NCI-H2196 treated with DMSO at 0.1 percent for 48 hours (cell line): ENCODE data around the gene OR2Y1.
"Not testable (repeated sequence)": the region's sequence is repeated elsewhere in the genome, so short reads cannot be mapped to it uniquely, and the experiment has no call there.

Source experiments
- DNase-seq: peaks from one replicate; lab custom pipeline; 2025; ENCODE audit not compliant: unreplicated experiment; lab: John Stamatoyannopoulos, UW

Gene OR2Y1

DNA sequence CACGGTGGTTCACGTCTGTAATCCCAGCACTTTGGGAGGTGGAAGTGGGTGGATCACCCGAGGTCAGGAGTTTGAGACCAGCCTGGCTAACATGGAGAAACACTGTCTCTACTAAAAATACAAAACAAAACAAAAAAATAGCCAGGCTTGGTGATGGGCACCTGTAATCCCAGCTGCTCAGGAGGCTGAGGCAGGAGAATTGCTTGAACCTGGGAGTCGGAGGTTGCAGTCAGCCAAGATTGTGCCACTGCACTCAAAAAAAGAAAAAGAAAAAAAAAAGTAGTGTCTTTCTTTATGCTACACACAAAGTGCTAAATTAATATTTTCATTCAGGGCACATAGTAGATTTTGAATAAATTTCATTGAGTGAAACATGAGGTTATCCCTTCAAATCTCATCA lies 1.1 kb upstream of the OR2Y1 start:
- DNase-seq = not testable (repeated sequence)

DNA sequence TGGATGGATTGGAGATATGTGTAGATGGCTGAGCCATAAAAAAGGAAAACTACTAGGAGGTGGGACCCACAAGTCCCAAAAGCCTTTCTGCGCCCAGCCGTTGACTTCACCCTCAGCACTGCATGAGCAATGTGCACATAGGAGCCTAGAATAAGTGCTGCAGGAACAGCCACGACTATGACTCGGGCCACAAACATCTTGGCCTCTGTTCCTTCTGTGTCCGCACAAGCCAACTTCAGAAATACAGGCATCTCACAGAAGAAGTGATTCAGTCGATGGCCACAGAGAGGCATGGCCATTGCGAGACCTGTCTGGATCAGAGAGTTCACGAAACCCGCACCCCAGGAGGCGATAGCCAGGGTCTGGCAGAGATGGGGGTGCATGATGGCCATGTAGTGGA lies 587 bp downstream of the OR2Y1 start:
- DNase-seq = no peak

GRCh38 chr5:180736536-180736935 lies 3.3 kb downstream of the OR2Y1 start:
- no peak for DNase-seq

GRCh38 chr5:180724944-180725343 lies 14.9 kb downstream of the OR2Y1 start:
- DNase-seq = no peak

- no peak for DNase-seq
These were observed 15.9 kb downstream of the OR2Y1 start for GRCh38 chr5:180723936-180724335.

GRCh38 chr5:180720486-180720885 lies 19.4 kb downstream of the OR2Y1 start:
- DNase-seq = no peak

GRCh38 chr5:180719781-180720180 lies 20.1 kb downstream of the OR2Y1 start:
- DNase-seq = no peak

DNA sequence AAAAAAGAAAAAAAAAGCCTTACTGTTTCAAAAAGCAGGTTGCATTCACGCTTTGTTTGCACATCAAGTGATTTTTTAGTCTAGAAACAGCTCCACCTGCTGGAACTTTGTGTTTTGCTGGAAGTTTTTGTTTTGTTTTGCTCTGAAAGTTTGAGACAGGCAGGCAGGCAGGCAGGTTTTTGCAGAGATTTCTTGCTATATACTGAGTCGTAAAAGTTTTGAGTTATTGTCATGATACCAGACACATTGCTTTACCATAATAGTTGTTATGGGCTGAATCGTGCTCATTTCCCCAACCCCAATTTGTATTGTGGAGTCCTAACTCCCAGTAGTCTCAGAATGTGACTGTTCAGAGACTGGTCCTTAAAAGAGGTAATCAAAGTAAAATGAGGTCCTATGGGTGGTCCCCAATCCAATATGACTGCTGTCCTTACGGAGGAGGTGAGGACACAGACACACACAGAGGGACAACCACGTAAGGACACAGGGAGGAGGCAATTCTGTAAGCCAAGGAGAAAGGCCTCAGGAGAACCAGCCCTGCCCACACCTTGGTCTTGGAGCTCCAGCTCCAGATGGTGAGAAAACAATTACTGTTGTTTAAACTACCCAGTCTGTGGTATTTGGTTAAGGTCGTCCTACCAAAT lies 20.9 kb downstream of the OR2Y1 start:
- no peak for DNase-seq

GRCh38 chr5:180717989-180718388 lies 21.9 kb downstream of the OR2Y1 start:
- no peak for DNase-seq

- DNase-seq = no peak
These were observed 35.5 kb downstream of the OR2Y1 start for GRCh38 chr5:180704362-180704761.

DNA sequence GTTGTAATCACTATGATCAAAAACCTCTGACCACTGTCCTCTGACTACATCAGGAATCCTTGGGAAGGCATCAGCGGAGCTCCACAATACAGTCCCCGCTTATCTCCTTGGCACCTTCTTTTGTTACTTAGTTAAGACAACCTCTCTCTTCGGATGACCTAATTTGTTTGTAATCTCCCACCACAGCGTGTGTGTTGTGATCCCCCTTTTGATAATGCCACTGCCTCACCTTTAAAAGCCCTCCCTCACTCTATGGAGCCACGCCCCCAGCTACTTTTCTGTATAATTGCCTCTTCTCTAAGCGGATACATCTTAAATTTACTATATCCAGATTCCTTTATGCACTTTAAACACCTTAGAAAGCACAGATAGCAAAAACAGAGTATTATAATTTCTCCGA lies 35.9 kb downstream of the OR2Y1 start:
- DNase-seq = no peak

DNA sequence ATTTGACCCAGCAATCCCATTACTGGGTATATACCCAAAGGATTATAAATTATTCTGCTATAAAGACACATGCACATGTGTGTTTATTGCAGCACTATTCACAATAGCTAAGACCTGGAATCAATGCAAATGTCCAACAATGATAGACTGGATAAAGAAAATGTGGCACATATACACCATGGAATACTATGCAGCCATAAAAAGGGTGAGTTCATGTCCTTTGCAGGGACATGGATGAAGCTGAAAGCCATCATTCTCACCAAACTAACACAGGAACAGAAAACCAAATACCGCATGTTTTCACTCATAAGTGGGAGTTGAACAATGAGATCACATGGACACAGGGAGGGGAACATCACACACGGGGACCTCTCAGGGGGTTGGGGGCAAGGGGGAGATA lies 36.5 kb downstream of the OR2Y1 start:
- not testable (repeated sequence) for DNase-seq

GRCh38 chr5:180700440-180700839 lies 39.4 kb downstream of the OR2Y1 start:
- not testable (repeated sequence) for DNase-seq

DNA sequence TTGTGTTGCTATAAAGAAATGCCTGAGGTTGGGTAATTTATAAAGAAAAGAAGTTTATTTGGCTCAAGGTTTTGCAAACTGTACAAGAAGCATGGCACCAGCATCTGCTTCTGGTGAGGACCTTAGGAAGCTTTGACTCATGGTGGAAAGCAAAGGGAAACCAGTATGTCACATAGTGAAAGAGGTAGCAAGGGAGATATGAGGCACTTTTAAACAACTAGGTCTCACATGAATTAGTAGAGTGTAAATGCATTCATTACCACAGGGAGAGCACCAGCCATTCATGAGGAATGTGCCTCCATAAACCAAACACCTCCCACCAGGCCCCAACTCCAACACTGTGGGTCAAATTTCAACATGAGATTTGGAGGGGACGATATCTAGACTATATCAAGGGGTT lies 40.8 kb downstream of the OR2Y1 start:
- no peak for DNase-seq

DNA sequence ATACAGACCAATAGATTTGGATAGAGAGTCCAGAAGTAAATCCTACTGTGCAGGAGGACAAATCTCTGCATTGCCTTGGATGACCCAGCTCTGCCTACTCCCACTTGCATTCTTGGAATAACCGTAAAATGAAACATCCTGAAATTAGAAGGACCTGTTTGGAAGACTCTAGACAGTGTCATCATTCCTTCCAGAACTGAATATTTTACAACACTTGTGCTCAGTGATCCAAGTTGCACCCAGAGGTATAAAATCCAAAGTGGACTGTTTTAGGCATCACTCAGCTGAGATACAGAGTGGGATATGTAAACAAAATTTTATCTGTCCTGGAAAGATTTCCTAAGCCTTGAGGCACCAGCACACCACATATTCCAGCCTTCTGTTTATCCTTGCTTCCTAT lies 43.7 kb downstream of the OR2Y1 start:
- no peak for DNase-seq

DNA sequence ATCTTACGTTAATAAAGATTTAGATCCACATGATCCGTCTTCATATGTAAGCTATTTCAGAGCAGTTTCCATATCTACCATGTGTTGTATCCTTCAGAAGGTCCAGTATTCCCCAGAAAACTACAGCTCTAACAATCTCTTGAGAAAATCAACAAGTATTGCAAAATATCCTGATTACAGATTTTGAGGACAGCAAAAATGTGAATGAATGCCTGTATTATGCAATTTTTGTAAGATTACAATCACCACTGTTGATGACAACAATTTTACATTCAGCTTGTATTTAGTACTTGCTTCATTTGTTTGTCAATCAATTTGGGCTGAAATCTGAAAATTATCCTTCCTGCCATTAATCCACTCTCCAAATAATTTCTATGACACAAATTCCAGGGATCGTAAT lies 47.4 kb downstream of the OR2Y1 start:
- no peak for DNase-seq

DNA sequence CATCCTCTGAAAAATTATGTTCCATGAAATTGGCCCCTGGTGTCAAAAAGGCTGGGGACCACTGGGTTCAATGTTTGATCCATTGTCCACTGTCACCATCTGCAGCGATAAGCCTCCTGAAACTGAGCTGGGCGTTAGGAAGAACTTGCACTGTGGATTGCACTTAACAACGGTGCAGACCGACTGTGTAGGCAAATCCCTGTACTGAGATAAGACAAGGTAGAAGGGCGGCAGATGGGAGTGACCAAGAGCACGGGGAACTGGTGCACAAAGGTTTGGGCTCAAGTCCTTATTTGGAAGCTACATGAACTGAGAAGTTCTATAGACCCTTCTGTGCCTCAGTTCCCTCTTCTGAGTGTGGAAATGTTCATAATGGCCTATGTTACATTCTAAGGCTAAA lies 48.8 kb downstream of the OR2Y1 start:
- DNase-seq = no peak

- no peak for DNase-seq
These were observed 49.3 kb downstream of the OR2Y1 start for GRCh38 chr5:180690562-180690961.

GRCh38 chr5:180689775-180690174 lies 50.1 kb downstream of the OR2Y1 start:
- no peak for DNase-seq
